H1 (cell line): ENCODE measurements around the gene MIER3. TPM values are rescaled to one million over a fixed set of nuclear protein-coding genes. Genes with fewer than 3 reads are reported as not detected.

ENCODE experiments used
- CTCF ChIA-PET: fragments of 300-600 bp; sonication (Branson Sonifier 250); formaldehyde crosslinking; loops from one replicate; lab custom pipeline; 2021; ENCODE audit not compliant: partially characterized antibody; lab: Charles Lee
- POLR2A ChIA-PET: fragments of 300-600 bp; sonication (Branson Sonifier 250); formaldehyde crosslinking; loops from one replicate; lab custom pipeline; 2021; ENCODE audit warnings: inconsistent platforms; ENCODE audit not compliant: partially characterized antibody; lab: Charles Lee
- DNase-seq, 2 experiments: peaks; one replicate each; pipeline versions ENCODE4 v3.0.0 to v3.0.0-alpha.2; 2010 to 2022; ENCODE audit warnings: low spot score in 2 of 2, low read depth in 1 of 2, mixed read lengths in 1 of 2
- FAIRE-seq: peaks from 2 replicates; lab custom pipeline; 2011; peaks lifted over from hg19 to GRCh38; lab: Jason Lieb, UNC
- H2AFZ ChIP-seq: 2 replicates; pipeline ENCODE4 v1.8.1; 2012; ENCODE audit warnings: low read length, inconsistent platforms
- H2AK5ac ChIP-seq: 2 replicates; pipeline ENCODE4 v1.6.1; 2013; ENCODE audit warnings: low read depth, low read length
- H2BK120ac ChIP-seq: replicated peaks from 2 replicates; pipeline ENCODE3; 2013; ENCODE audit warnings: low read depth, low read length, inconsistent platforms
- H2BK12ac ChIP-seq: 2 replicates; pipeline ENCODE4 v1.6.1; 2013; ENCODE audit warnings: low read depth, low read length
- H2BK15ac ChIP-seq: 2 replicates; pipeline ENCODE4 v1.6.1; 2013; ENCODE audit warnings: low read length
- H2BK20ac ChIP-seq: 2 replicates; pipeline ENCODE4 v1.6.1; 2013; ENCODE audit warnings: low read length
- H2BK5ac ChIP-seq: 2 replicates; pipeline ENCODE4 v1.6.1; 2013; ENCODE audit warnings: low read depth, low read length
- H3K14ac ChIP-seq: 2 replicates; pipeline ENCODE4 v1.6.1; 2013; ENCODE audit warnings: inconsistent platforms; ENCODE audit not compliant: insufficient read length
- H3K18ac ChIP-seq: 2 replicates; pipeline ENCODE4 v1.6.1; 2013; ENCODE audit warnings: low read length; ENCODE audit errors: extremely low read depth
- H3K23ac ChIP-seq: 2 replicates; pipeline ENCODE4 v1.6.1; 2013; ENCODE audit warnings: inconsistent platforms; ENCODE audit not compliant: insufficient read length
- H3K23me2 ChIP-seq: 2 replicates; pipeline ENCODE4 v1.6.1; 2013; ENCODE audit warnings: low read depth, low read length
- H3K27ac ChIP-seq: 2 replicates; pipeline ENCODE4 v1.6.1; 2011; ENCODE audit warnings: low read depth, low read length, inconsistent platforms
- H3K27me3 ChIP-seq, 4 experiments: replicated peaks in 1 of 4; 1 replicate in 1 of 4; 2 replicates in 3 of 4; pipeline versions ENCODE4 v1.6.1 to v1.8.1; 2011 to 2013; ENCODE audit warnings: low read length in 3 of 4, mild to moderate bottlenecking in 3 of 4, inconsistent platforms in 2 of 4, mixed read lengths in 2 of 4, moderate library complexity in 1 of 4; ENCODE audit not compliant: control insufficient read depth in 3 of 4, insufficient read depth in 3 of 4; ENCODE audit errors: extremely low read depth in 1 of 4
- H3K36me3 ChIP-seq, 4 experiments: 2 replicates each; pipeline versions ENCODE4 v1.6.1 to v1.8.1; 2011 to 2013; ENCODE audit warnings: mild to moderate bottlenecking in 4 of 4, low read length in 3 of 4, moderate library complexity in 2 of 4, control low read depth in 1 of 4, inconsistent platforms in 1 of 4; ENCODE audit not compliant: insufficient read depth in 4 of 4, control insufficient read depth in 2 of 4
- H3K4ac ChIP-seq: replicated peaks from 2 replicates; pipeline ENCODE3; 2013; ENCODE audit warnings: low read length, low read depth, mixed read lengths, inconsistent platforms; ENCODE audit not compliant: insufficient read length
- H3K4me1 ChIP-seq, 4 experiments: replicated peaks in 1 of 4; 1 replicate in 1 of 4; 2 replicates in 3 of 4; pipeline versions ENCODE4 v1.6.1 to v1.8.1; 2011 to 2013; ENCODE audit warnings: low read length in 3 of 4, inconsistent platforms in 2 of 4, mixed read lengths in 1 of 4; ENCODE audit not compliant: insufficient read depth in 4 of 4, control insufficient read depth in 3 of 4
- H3K4me2 ChIP-seq, 2 experiments: 2 replicates each; pipeline versions ENCODE4 v1.6.1 to v1.8.1; 2011 to 2013; ENCODE audit warnings: low read depth in 2 of 2, low read length in 2 of 2, control low read depth in 1 of 2, inconsistent platforms in 1 of 2, mild to moderate bottlenecking in 1 of 2; ENCODE audit not compliant: insufficient read depth in 1 of 2
- H3K4me3 ChIP-seq, 4 experiments: fragments of 200-600, 300-600 bp in 1 of 4; sonication (generic), shearing (Covaris generic), sonication (Bioruptor Twin) in 1 of 4; 2 replicates each; pipeline versions ENCODE4 v1.5.1 to v1.8.1; 2011 to 2016; ENCODE audit warnings: low read length in 4 of 4, low read depth in 3 of 4, control low read depth in 2 of 4, inconsistent platforms in 2 of 4, mild to moderate bottlenecking in 2 of 4, mixed read lengths in 1 of 4, moderate library complexity in 1 of 4; ENCODE audit not compliant: insufficient read depth in 2 of 4; ENCODE audit errors: extremely low read depth in 1 of 4
- H3K56ac ChIP-seq: replicated peaks from 2 replicates; pipeline ENCODE3; 2013; ENCODE audit warnings: low read depth, mild to moderate bottlenecking, mixed read lengths, low read length, inconsistent platforms; ENCODE audit not compliant: insufficient read length
- H3K79me1 ChIP-seq: 2 replicates; pipeline ENCODE4 v1.6.1; 2013; ENCODE audit warnings: low read depth, low read length, control low read depth
- H3K79me2 ChIP-seq, 2 experiments: 2 replicates each; pipeline versions ENCODE4 v1.6.1 to v1.8.1; 2012 to 2013; ENCODE audit warnings: low read length in 2 of 2, mild to moderate bottlenecking in 2 of 2, inconsistent platforms in 1 of 2; ENCODE audit not compliant: insufficient read depth in 2 of 2, control insufficient read depth in 1 of 2
- H3K9ac ChIP-seq, 4 experiments: replicated peaks in 1 of 4; 1 replicate in 1 of 4; 2 replicates in 3 of 4; pipeline versions ENCODE4 v1.6.1 to v1.8.1; 2011 to 2013; ENCODE audit warnings: low read depth in 3 of 4, low read length in 3 of 4, control low read depth in 2 of 4, mild to moderate bottlenecking in 2 of 4, moderate library complexity in 2 of 4, inconsistent platforms in 1 of 4; ENCODE audit errors: extremely low read depth in 1 of 4
- H3K9me3 ChIP-seq, 2 experiments: 2 replicates each; pipeline versions ENCODE4 v1.6.1 to v1.8.1; 2012 to 2013; ENCODE audit warnings: mild to moderate bottlenecking in 2 of 2, moderate library complexity in 2 of 2, control low read depth in 1 of 2, inconsistent platforms in 1 of 2, low read depth in 1 of 2, low read length in 1 of 2, mixed read lengths in 1 of 2; ENCODE audit not compliant: insufficient read depth in 2 of 2
- H4K20me1 ChIP-seq, 2 experiments: replicated peaks in 1 of 2; 2 replicates each; pipeline versions ENCODE3 to v1.8.1; 2011 to 2013; ENCODE audit warnings: inconsistent platforms in 2 of 2, low read length in 2 of 2, mild to moderate bottlenecking in 1 of 2; ENCODE audit not compliant: insufficient read depth in 2 of 2, control insufficient read depth in 1 of 2
- H4K5ac ChIP-seq: 2 replicates; pipeline ENCODE4 v1.6.1; 2013; ENCODE audit warnings: low read length, low read depth, mixed read lengths, inconsistent platforms; ENCODE audit not compliant: insufficient read length
- H4K8ac ChIP-seq: 2 replicates; pipeline ENCODE4 v1.8.0; 2013; ENCODE audit warnings: mild to moderate bottlenecking, moderate library complexity, low read length, inconsistent platforms; ENCODE audit not compliant: insufficient read depth; ENCODE audit errors: extremely low read depth
- H4K91ac ChIP-seq: replicated peaks from 2 replicates; pipeline ENCODE3; 2013; ENCODE audit warnings: low read length, mixed read lengths, inconsistent platforms; ENCODE audit not compliant: insufficient read length
- CBX8 ChIP-seq: fragments of 300-800, 300-1000 bp; sonication (generic); IDR thresholded peaks from 2 replicates; pipeline ENCODE4 v1.7.1; 2016; ENCODE audit warnings: low read depth, low read length, borderline replicate concordance
- CTBP2 ChIP-seq: IDR thresholded peaks from 2 replicates; pipeline ENCODE4 v1.7.0; 2011; ENCODE audit warnings: borderline replicate concordance, mild to moderate bottlenecking, moderate library complexity, mixed read lengths, low read length; ENCODE audit not compliant: insufficient read depth, insufficient read length
- FOSL1 ChIP-seq: IDR thresholded peaks from 2 replicates; pipeline ENCODE4 v1.6.1; 2011; ENCODE audit warnings: mild to moderate bottlenecking, low read depth, low read length, moderate library complexity; ENCODE audit not compliant: insufficient read depth
- GTF2F1 ChIP-seq: IDR thresholded peaks from 2 replicates; pipeline ENCODE4 v1.6.1; 2012; ENCODE audit warnings: low read depth, low read length, improper control_type of control experiment, borderline replicate concordance
- POU5F1 ChIP-seq: IDR thresholded peaks from 2 replicates; pipeline ENCODE4 v1.6.1; 2011; ENCODE audit warnings: low read depth, mild to moderate bottlenecking, low read length, moderate library complexity
- SUZ12 ChIP-seq: fragments of 200-600 bp; sonication (generic); IDR thresholded peaks from 2 replicates; pipeline ENCODE4 v1.6.1; 2012; ENCODE audit warnings: mild to moderate bottlenecking, inconsistent platforms, low read length, moderate library complexity, mixed read lengths
- ZNF274 ChIP-seq: IDR thresholded peaks from 2 replicates; pipeline ENCODE4 v1.7.0; 2012; ENCODE audit warnings: low read length, borderline replicate concordance; ENCODE audit errors: extremely low read depth
- WGBS, 2 experiments: shearing (Covaris generic) in 1 of 2; methylation state at CpG; one replicate each; pipeline versions ENCODE4 v1.1.6 to v1.1.7; 2013 to 2015; ENCODE audit warnings: low lambda C conversion rate in 2 of 2, mixed read lengths in 2 of 2, inconsistent platforms in 1 of 2, low coverage in 1 of 2, missing lambda C conversion rate in 1 of 2; ENCODE audit not compliant: insufficient replicate concordance in 2 of 2, insufficient coverage in 1 of 2, insufficient read length in 1 of 2; ENCODE audit errors: extremely low coverage in 1 of 2, missing lambda C conversion rate in 1 of 2; 5-methylcytosine and 5-hydroxymethylcytosine counted together
- polyA plus RNA-seq, 7 experiments: library from polyadenylated mRNA; depleted of rRNA in 3 of 7; stranded (reverse) in 5 of 7; unstranded in 2 of 7; fragments of >200 nt in 5 of 7; fragments of 200-250 nt in 2 of 7; gene quantifications; 1 replicate in 5 of 7; 2 replicates in 1 of 7; 4 replicates in 1 of 7; pipeline versions ENCODE4 v1.2.1 to v1.2.3, GENCODE V29; 2011 to 2013; ENCODE audit warnings: missing spikeins in 2 of 7, mixed read lengths in 2 of 7
- total RNA-seq: library from RNA; stranded (reverse); fragmentation: NEBNext Ultra II Directional; extraction: Animal tissue kit (Norgen Biotek cat#: 25700); gene quantifications from 2 replicates; pipeline ENCODE4 v1.2.1, GENCODE V29; 2021

The MIER3 gene
- total and polyA plus RNA-seq, 2 of the 8 experiments (the other 6 are each of a cell fraction or from before 2014, with no cell fraction given) = 9.6 to 33.3 TPM

GRCh38 chr5:56977021-56977420 lies 25.1 kb upstream of the MIER3 start:
- H2BK120ac ChIP-seq = no peak overlapping the region
- H4K5ac ChIP-seq = no peak overlapping the region
- no peak overlapping the region for H3K27ac ChIP-seq
- H3K23me2 ChIP-seq = no peaks in the 10 kb centered on the region
- H3K4me2 ChIP-seq = no peak overlapping the region
- CTCF ChIA-PET = no interaction called here
- no peak overlapping the region for H3K4ac ChIP-seq
- no peak overlapping the region for H4K8ac ChIP-seq
- H3K23ac ChIP-seq = no peak overlapping the region
- H3K9ac ChIP-seq = no peak overlapping the region
- H2BK5ac ChIP-seq = no peak overlapping the region
- H2BK15ac ChIP-seq = no peak overlapping the region
- H2AFZ ChIP-seq = no peak overlapping the region
- H3K36me3 ChIP-seq = no peaks in the 10 kb centered on the region
- no peak overlapping the region for H2BK12ac ChIP-seq
- no peaks in the 10 kb centered on the region for H3K4me1 ChIP-seq
- H3K4me3 ChIP-seq = no peak overlapping the region
- FAIRE-seq (no peak), DNase-seq (no peak)
- H3K27me3 ChIP-seq = no peaks in the 10 kb centered on the region
- no peaks in the 10 kb centered on the region for H4K20me1 ChIP-seq
- H4K91ac ChIP-seq = no peak overlapping the region
- H3K9me3 ChIP-seq = no peaks in the 10 kb centered on the region
- no peaks in the 10 kb centered on the region for H3K79me2 ChIP-seq
- POLR2A ChIA-PET = no interaction called here
- no peak overlapping the region for H3K18ac ChIP-seq
- no peak overlapping the region for H3K14ac ChIP-seq
- no peak overlapping the region for H2AK5ac ChIP-seq
- no peak for TF ChIP-seq ZNF274
- TF ChIP-seq FOSL1 = no peak
- TF ChIP-seq POU5F1 = no peak
- TF ChIP-seq GTF2F1 = no peak
- no peak for TF ChIP-seq CTBP2
- no peak for TF ChIP-seq CBX8
- no peak for TF ChIP-seq SUZ12
- 95% methylated on average over 3 of the region's 3 CpGs; no CpG with 5 or more reads in 1 of the 2 experiments for WGBS, 2 experiments
- H3K79me1 ChIP-seq = no peaks in the 10 kb centered on the region
- no peak overlapping the region for H2BK20ac ChIP-seq
- H3K56ac ChIP-seq = no peak overlapping the region
